Peyer's patch (tissue), 4 donors: ENCODE data around the gene SPATA12.

Source experiments
- POLR2A ChIP-seq, 2 donors: fragments of 450-650 bp; IDR thresholded peaks; one replicate each; pipeline ENCODE4 v1.5.1; 2017; ENCODE audit warnings: antibody characterized with exemption in 2 of 2, mild to moderate bottlenecking in 2 of 2, moderate library complexity in 2 of 2
- TF ChIP-seq, protein P1 (sequence below), 6 experiments: fragments of 450-650 bp in 4 of 6; fragments of 200-600 bp in 2 of 6; sonication (generic) in 1 of 6; IDR thresholded peaks; one replicate each; pipeline ENCODE4 v1.5.1; 2017 to 2019; ENCODE audit warnings: antibody characterized with exemption in 6 of 6, mild to moderate bottlenecking in 3 of 6, moderate library complexity in 1 of 6

DNA sequence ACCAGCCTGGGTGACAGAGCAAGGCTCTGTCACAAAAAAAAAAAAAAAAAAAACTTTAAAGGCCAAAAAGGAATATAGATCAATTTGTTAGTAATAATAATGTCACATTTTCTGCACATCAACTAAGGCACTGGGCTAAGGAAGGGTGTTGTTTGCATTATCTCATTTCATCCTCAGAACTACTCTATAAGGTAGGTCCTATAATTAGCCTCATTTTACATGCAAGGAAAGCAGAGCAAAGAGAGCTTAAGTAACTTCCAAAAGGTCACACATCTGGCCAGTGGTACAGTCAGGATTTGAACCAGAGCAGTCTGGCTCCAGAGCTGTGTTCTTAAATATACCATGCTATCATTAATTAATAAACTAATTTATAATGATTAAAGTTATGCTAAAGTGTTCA lies 42.2 kb upstream of the SPATA12 start:
- TF ChIP-seq, protein P1, sequence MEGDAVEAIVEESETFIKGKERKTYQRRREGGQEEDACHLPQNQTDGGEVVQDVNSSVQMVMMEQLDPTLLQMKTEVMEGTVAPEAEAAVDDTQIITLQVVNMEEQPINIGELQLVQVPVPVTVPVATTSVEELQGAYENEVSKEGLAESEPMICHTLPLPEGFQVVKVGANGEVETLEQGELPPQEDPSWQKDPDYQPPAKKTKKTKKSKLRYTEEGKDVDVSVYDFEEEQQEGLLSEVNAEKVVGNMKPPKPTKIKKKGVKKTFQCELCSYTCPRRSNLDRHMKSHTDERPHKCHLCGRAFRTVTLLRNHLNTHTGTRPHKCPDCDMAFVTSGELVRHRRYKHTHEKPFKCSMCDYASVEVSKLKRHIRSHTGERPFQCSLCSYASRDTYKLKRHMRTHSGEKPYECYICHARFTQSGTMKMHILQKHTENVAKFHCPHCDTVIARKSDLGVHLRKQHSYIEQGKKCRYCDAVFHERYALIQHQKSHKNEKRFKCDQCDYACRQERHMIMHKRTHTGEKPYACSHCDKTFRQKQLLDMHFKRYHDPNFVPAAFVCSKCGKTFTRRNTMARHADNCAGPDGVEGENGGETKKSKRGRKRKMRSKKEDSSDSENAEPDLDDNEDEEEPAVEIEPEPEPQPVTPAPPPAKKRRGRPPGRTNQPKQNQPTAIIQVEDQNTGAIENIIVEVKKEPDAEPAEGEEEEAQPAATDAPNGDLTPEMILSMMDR (IDR thresholded peaks at IDR 0.05): no peak
- no peak for TF ChIP-seq POLR2A (IDR thresholded peaks at IDR 0.05)
